Suprapubic skin (tissue), 4 donors: ENCODE measurements around the gene MAPK8IP2. TPM values are rescaled to one million over a fixed set of nuclear protein-coding genes. Genes with fewer than 3 reads are reported as not detected.

Source experiments
- DNase-seq, 2 donors: peaks; one replicate each; pipeline ENCODE4 v3.0.0-alpha.2; 2019; ENCODE audit warnings: low spot score in 2 of 2
- H3K27ac ChIP-seq: fragments of 200-600 bp; sonication (generic); one replicate; pipeline ENCODE4 v1.5.1; 2019
- H3K27me3 ChIP-seq: fragments of 200-600 bp; sonication (generic); one replicate; pipeline ENCODE4 v1.5.1; 2019
- H3K36me3 ChIP-seq: fragments of 200-600 bp; sonication (generic); one replicate; pipeline ENCODE4 v1.5.1; 2019
- H3K4me1 ChIP-seq: fragments of 200-600 bp; sonication (generic); one replicate; pipeline ENCODE4 v1.5.1; 2019
- H3K4me3 ChIP-seq: fragments of 200-600 bp; sonication (generic); one replicate; pipeline ENCODE4 v1.5.1; 2019; ENCODE audit warnings: mild to moderate bottlenecking
- H3K9me3 ChIP-seq: fragments of 200-600 bp; sonication (generic); one replicate; pipeline ENCODE4 v1.5.1; 2019
- EP300 ChIP-seq: sonication (generic); formaldehyde crosslinking; IDR thresholded peaks from one replicate; pipeline ENCODE4 v1.6.1; 2017; ENCODE audit warnings: antibody characterized with exemption
- POLR2A ChIP-seq, 2 donors: fragments of 450-650 bp; IDR thresholded peaks; one replicate each; pipeline ENCODE4 v1.6.1; 2017; ENCODE audit warnings: antibody characterized with exemption in 2 of 2, mild to moderate bottlenecking in 2 of 2, moderate library complexity in 2 of 2
- POLR2AphosphoS5 ChIP-seq, 3 donors: sonication (generic); formaldehyde crosslinking; IDR thresholded peaks; one replicate each; pipeline ENCODE4 v1.6.1; 2017; ENCODE audit warnings: antibody characterized with exemption in 3 of 3
- WGBS: methylation state at CpG from one replicate; pipeline ENCODE4 v1.1.5; 2018; 5-methylcytosine and 5-hydroxymethylcytosine counted together
- total RNA-seq, 4 donors: library from RNA; depleted of rRNA; stranded (reverse); fragments of >200 nt; gene quantifications; one replicate each; pipeline ENCODE4 v1.1.0, GENCODE V29; 2016
- TF ChIP-seq, protein P1 (sequence below), 2 donors: fragments of 200-600 bp in 1 of 2; fragments of 450-650 bp in 1 of 2; sonication (generic) in 1 of 2; IDR thresholded peaks; one replicate each; pipeline ENCODE4 v1.5.1; 2016 to 2019; ENCODE audit warnings: antibody characterized with exemption in 2 of 2, mild to moderate bottlenecking in 1 of 2, moderate library complexity in 1 of 2

The MAPK8IP2 gene
- total RNA-seq, 4 donors from 2014 or later: 2.6 to 4.4 (median 3.7) TPM

GRCh38 chr22:50609599-50609998 lies 9.0 kb downstream of the MAPK8IP2 start:
- no peak for TF ChIP-seq POLR2AphosphoS5 (IDR thresholded peaks at IDR 0.05)
- TF ChIP-seq POLR2A (IDR thresholded peaks at IDR 0.05): no peak
- TF ChIP-seq EP300: no peak
- TF ChIP-seq, protein P1, sequence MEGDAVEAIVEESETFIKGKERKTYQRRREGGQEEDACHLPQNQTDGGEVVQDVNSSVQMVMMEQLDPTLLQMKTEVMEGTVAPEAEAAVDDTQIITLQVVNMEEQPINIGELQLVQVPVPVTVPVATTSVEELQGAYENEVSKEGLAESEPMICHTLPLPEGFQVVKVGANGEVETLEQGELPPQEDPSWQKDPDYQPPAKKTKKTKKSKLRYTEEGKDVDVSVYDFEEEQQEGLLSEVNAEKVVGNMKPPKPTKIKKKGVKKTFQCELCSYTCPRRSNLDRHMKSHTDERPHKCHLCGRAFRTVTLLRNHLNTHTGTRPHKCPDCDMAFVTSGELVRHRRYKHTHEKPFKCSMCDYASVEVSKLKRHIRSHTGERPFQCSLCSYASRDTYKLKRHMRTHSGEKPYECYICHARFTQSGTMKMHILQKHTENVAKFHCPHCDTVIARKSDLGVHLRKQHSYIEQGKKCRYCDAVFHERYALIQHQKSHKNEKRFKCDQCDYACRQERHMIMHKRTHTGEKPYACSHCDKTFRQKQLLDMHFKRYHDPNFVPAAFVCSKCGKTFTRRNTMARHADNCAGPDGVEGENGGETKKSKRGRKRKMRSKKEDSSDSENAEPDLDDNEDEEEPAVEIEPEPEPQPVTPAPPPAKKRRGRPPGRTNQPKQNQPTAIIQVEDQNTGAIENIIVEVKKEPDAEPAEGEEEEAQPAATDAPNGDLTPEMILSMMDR (IDR thresholded peaks at IDR 0.05): no peak
- 91% methylated on average over 11 of the region's 12 CpGs for WGBS
- Histone ChIP-seq H3K36me3 (no peaks in the 10 kb centered on the region), H3K27ac (no peak overlapping the region), H3K9me3 (no peaks in the 10 kb centered on the region), H3K27me3 (peaks cover 52% of the 10 kb centered on the region), H3K4me3 (no peak overlapping the region), H3K4me1 (peaks cover 17% of the 10 kb centered on the region)
- DNase-seq: no peak

DNA sequence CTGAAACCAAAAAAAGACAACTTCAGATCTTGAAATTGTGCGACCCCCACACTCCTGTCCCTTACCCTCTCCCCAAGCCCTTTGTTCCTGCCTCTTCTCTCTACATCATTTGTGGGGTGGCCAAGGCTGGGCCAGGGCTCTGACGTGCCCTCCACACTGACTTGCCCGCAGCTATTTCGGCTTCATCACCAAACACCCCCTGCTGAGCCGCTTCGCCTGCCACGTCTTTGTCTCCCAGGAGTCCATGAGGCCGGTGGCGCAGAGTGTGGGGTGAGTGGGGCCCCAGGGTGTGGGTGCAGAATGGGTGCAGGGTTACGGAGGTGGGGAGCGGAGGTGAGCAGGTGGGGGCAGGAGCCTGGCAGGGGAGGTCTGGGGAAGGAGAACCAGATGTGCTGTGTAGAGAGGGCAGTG lies 9.5 kb downstream of the MAPK8IP2 start:
- Histone ChIP-seq H3K4me3 (no peak overlapping the region), H3K36me3 (no peaks in the 10 kb centered on the region), H3K4me1 (peaks cover 17% of the 10 kb centered on the region), H3K27ac (no peak overlapping the region), H3K9me3 (no peaks in the 10 kb centered on the region), H3K27me3 (peaks cover 48% of the 10 kb centered on the region)
- DNase-seq: no peak
- WGBS: 84% methylated on average over 11 of the region's 11 CpGs
- TF ChIP-seq EP300 (no peak), POLR2AphosphoS5 (IDR thresholded peaks at IDR 0.05) (no peak), POLR2A (IDR thresholded peaks at IDR 0.05) (no peak)
- TF ChIP-seq, protein P1 (IDR thresholded peaks at IDR 0.05): no peak

DNA sequence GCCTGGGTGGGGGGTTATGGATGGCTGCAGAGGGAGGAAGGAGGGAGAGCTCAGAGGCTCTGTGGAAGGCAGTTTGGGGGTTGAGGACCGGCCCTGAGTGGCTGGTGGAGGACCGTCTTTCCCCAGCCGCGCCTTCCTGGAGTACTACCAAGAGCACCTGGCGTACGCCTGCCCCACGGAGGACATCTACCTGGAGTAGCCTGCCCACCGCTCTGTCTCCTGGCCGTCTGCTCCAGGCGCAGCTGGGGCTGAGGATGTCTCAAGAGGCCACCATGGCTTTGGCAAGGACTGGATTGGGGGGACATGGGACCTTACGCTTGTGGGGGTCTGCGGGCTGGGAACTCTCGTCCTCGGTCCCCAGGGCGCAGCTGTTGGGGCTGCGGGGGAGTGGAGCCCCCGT lies 10.0 kb downstream of the MAPK8IP2 start:
- Histone ChIP-seq H3K27ac (no peak overlapping the region), H3K4me3 (no peak overlapping the region), H3K36me3 (no peaks in the 10 kb centered on the region), H3K4me1 (peaks cover 17% of the 10 kb centered on the region), H3K27me3 (peaks cover 43% of the 10 kb centered on the region), H3K9me3 (no peaks in the 10 kb centered on the region)
- TF ChIP-seq, protein P1 (IDR thresholded peaks at IDR 0.05): no peak
- no peak for TF ChIP-seq EP300
- TF ChIP-seq POLR2A (IDR thresholded peaks at IDR 0.05): no peak
- TF ChIP-seq POLR2AphosphoS5 (IDR thresholded peaks at IDR 0.05): no peak
- 83% methylated on average over 14 of the region's 17 CpGs for whole genome bisulfite sequencing
- DNase-seq: no peak

GRCh38 chr22:50611341-50612060 lies 10.9 kb downstream of the MAPK8IP2 start:
- 94% methylated on average over 21 of the region's 26 CpGs for WGBS

GRCh38 chr22:50612168-50612527 lies 11.6 kb downstream of the MAPK8IP2 start:
- no peak overlapping the region for H3K27ac ChIP-seq
- H3K36me3 ChIP-seq: no peaks in the 10 kb centered on the region
- 37% methylated on average over 6 of the region's 6 CpGs for whole genome bisulfite sequencing
- TF ChIP-seq, protein P1 (IDR thresholded peaks at IDR 0.05): no peak
- TF ChIP-seq POLR2A (IDR thresholded peaks at IDR 0.05): no peak
- no peak for TF ChIP-seq POLR2AphosphoS5 (IDR thresholded peaks at IDR 0.05)
- no peak for TF ChIP-seq EP300
- peaks cover 27% of the 10 kb centered on the region for H3K27me3 ChIP-seq
- H3K4me3 ChIP-seq: no peak overlapping the region
- H3K4me1 ChIP-seq: peaks cover 17% of the 10 kb centered on the region
- DNase-seq: no peak
- no peaks in the 10 kb centered on the region for H3K9me3 ChIP-seq

More at GRCh38 chr22:50611341-50612060, 10.9 kb downstream of the MAPK8IP2 start:
- Histone ChIP-seq H3K27ac (no peak overlapping the region), H3K36me3 (no peaks in the 10 kb centered on the region), H3K4me1 (peaks cover 17% of the 10 kb centered on the region), H3K9me3 (no peaks in the 10 kb centered on the region), H3K4me3 (no peak overlapping the region), H3K27me3 (peaks cover 33% of the 10 kb centered on the region)
- TF ChIP-seq POLR2AphosphoS5 (IDR thresholded peaks at IDR 0.05) (no peak), POLR2A (IDR thresholded peaks at IDR 0.05) (no peak), EP300 (no peak)
- TF ChIP-seq, protein P1 (IDR thresholded peaks at IDR 0.05): no peak
- no peak for DNase-seq
